ENCODE measurements around the gene CLEC2D.

DNA sequence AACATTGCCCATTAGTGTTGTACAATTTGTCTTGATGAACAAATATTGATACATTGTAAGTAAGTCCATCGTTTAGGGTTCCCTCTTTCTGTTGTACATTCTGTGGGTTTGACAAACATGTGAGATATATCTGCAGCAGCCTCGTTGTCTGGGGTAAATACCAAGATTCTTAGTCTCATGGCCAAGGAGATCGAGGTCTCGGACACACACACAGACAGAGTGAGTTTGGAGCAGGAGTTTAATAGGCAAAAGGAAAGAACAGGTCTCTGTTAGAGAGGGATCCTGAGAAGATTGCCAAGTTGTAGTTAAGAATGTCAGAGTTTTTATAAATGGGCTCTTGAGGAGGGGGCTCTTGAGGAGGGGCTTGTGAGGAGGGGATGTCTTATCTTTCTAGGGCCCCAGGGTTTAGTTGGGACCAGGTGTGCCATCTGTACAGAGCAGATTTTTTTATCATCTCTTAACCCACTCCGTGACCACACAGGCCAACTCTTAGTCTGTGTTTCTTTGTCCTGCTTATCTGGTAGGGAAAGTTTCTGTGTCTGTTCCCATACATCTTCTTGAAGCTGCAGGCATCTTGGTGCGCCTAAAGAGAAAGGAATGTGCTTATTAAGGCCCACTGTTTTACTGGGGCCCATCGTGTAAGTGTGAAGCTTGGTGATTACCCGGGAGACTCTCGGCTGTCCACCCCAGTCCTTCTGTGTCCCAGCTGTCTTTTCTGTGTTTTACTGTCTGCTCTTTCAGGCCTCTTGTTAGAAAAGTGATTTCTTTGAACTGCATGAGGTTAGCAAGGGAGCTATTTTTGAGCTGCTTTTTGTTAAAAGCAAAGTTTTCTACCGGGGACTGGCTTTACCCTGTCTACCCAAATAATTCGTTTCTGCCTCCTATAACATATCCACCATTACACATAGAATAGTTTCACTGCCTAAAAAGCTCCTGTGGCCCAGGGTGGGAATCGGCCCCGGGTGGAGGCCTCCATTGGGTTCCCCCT is 22.4 kb upstream of the CLEC2D start:
- TF ChIP-seq, protein P1, sequence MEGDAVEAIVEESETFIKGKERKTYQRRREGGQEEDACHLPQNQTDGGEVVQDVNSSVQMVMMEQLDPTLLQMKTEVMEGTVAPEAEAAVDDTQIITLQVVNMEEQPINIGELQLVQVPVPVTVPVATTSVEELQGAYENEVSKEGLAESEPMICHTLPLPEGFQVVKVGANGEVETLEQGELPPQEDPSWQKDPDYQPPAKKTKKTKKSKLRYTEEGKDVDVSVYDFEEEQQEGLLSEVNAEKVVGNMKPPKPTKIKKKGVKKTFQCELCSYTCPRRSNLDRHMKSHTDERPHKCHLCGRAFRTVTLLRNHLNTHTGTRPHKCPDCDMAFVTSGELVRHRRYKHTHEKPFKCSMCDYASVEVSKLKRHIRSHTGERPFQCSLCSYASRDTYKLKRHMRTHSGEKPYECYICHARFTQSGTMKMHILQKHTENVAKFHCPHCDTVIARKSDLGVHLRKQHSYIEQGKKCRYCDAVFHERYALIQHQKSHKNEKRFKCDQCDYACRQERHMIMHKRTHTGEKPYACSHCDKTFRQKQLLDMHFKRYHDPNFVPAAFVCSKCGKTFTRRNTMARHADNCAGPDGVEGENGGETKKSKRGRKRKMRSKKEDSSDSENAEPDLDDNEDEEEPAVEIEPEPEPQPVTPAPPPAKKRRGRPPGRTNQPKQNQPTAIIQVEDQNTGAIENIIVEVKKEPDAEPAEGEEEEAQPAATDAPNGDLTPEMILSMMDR (conservative IDR thresholded peaks at IDR 0.05; ENCODE audit: low read depth, low read length), result no peak
- TF ChIP-seq EZH2 (IDR thresholded peaks at IDR 0.05; ENCODE audit: low read length, unreplicated experiment) (no peak), EZH2phosphoT487 (IDR thresholded peaks at IDR 0.05; ENCODE audit: borderline replicate concordance, low read length) (no peak)
